ENCODE data around the gene CCDC187.

DNA sequence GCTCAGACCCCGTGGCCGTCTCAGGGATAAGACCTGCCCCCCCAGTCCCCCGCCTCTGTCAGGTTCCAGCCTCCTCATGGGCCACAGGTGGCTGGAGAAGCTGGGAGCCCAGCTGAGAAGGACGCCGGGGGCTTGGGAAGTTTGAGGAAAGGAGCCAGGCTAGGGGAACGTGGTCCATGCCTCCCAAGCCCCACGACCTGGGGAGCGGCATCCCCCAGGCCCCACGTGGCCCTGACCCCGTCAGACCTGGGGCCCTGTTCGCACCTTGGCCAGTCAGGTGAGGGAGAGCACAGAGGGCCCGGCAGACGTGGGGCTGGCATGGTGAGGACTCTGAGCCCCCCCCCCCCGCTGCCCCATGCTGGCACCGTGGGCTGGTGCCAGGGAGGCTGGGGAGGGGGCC, 27.1 kb upstream of the CCDC187 start:
- TF ChIP-seq CTCF (IDR thresholded peaks at IDR 0.05; ENCODE audit: poor library complexity, severe bottlenecking) (no peak), EZH2 (IDR thresholded peaks at IDR 0.05; ENCODE audit: borderline replicate concordance, insufficient read depth, low read length, poor library complexity, severe bottlenecking) (no peak)

All from neural cell (in vitro differentiated cells).